SU-DHL-6 (cell line): Measurements from ENCODE around the gene ACAT2.

Experiments
- H2AFZ ChIP-seq: fragments of 200-600 bp; sonication (generic); 2 replicates; pipeline ENCODE4 v1.6.1; 2014; ENCODE audit warnings: low read depth, mild to moderate bottlenecking, moderate library complexity, mixed read lengths, antibody characterized with exemption, low read length; ENCODE audit not compliant: severe bottlenecking
- H3F3A ChIP-seq: fragments of 200-600 bp; shearing (Covaris generic); 2 replicates; pipeline ENCODE4 v1.6.0; 2016; ENCODE audit warnings: antibody characterized with exemption, mild to moderate bottlenecking; ENCODE audit not compliant: insufficient read depth
- H3K27ac ChIP-seq: fragments of 200-600 bp; sonication (generic); 2 replicates; pipeline ENCODE4 v1.5.1; 2016; ENCODE audit warnings: low read depth, mild to moderate bottlenecking, low read length, moderate library complexity, mixed read lengths
- H3K27me3 ChIP-seq: fragments of 200-600 bp; sonication (generic), shearing (Covaris generic); 2 replicates; pipeline ENCODE4 v1.6.0; 2014; ENCODE audit warnings: mild to moderate bottlenecking, low read length
- H3K36me3 ChIP-seq: fragments of 200-600 bp; sonication (generic); 2 replicates; pipeline ENCODE4 v1.6.1; 2014; ENCODE audit warnings: mild to moderate bottlenecking, low read length, mixed read lengths
- H3K4me2 ChIP-seq: fragments of 300-600, 200-600 bp; shearing (Covaris generic), sonication (generic); 2 replicates; pipeline ENCODE4 v1.6.0; 2014; ENCODE audit warnings: low read length, low read depth, mild to moderate bottlenecking; ENCODE audit not compliant: poor library complexity, severe bottlenecking
- H3K4me3 ChIP-seq: fragments of 200-600 bp; sonication (generic); 2 replicates; pipeline ENCODE4 v1.5.1; 2014; ENCODE audit warnings: antibody characterized with exemption, low read length, mild to moderate bottlenecking, mixed read lengths; ENCODE audit not compliant: insufficient read depth, poor library complexity, severe bottlenecking
- H3K79me2 ChIP-seq: fragments of 200-600 bp; sonication (generic); 2 replicates; pipeline ENCODE4 v1.6.1; 2014; ENCODE audit warnings: mild to moderate bottlenecking, low read length, moderate library complexity; ENCODE audit not compliant: insufficient read depth
- H3K9ac ChIP-seq: fragments of 200-600 bp; sonication (generic); 2 replicates; pipeline ENCODE4 v1.7.0; 2014; ENCODE audit warnings: mild to moderate bottlenecking, low read length
- H3K9me2 ChIP-seq: fragments of 200-600 bp; sonication (generic); replicated peaks from 2 replicates; pipeline ENCODE4 v1.6.1; 2014; ENCODE audit warnings: low read length; ENCODE audit not compliant: insufficient read depth
- H3K9me3 ChIP-seq: fragments of 200-600 bp; sonication (generic); 2 replicates; pipeline ENCODE4 v1.6.1; 2014; ENCODE audit warnings: low read length, mixed read lengths; ENCODE audit not compliant: insufficient read depth
- H4K20me1 ChIP-seq: fragments of 200-600 bp; sonication (generic); 2 replicates; pipeline ENCODE4 v1.6.1; 2014; ENCODE audit warnings: low read depth, mild to moderate bottlenecking, antibody characterized with exemption, low read length, moderate library complexity, mixed read lengths
- CTCF ChIP-seq: fragments of 200-600 bp; sonication (generic); IDR thresholded peaks from one replicate; pipeline ENCODE4 v1.5.1; 2017; ENCODE audit warnings: antibody characterized with exemption, mild to moderate bottlenecking, low read length, moderate library complexity; ENCODE audit not compliant: insufficient read depth, poor library complexity, severe bottlenecking
- EZH2phosphoT487 ChIP-seq: fragments of 200-600 bp; sonication (generic), shearing (Covaris generic); conservative IDR thresholded peaks from 2 replicates; pipeline ENCODE4 v1.6.1; 2018; ENCODE audit warnings: mild to moderate bottlenecking, antibody characterized with exemption, low read length, moderate library complexity, mixed read lengths

The ACAT2 gene

GRCh38 chr6:159797554-159797953 lies 35.7 kb downstream of the ACAT2 start:
- TF ChIP-seq CTCF (no peak), EZH2phosphoT487 (no peak)
- peaks cover 18% of the 10 kb centered on the region for H3K79me2 ChIP-seq
- H3K9me3 ChIP-seq, result no peaks in the 10 kb centered on the region
- H2AFZ ChIP-seq, result no peak overlapping the region
- H4K20me1 ChIP-seq, result no peaks in the 10 kb centered on the region; the same call in 1 of the 2 replicates
- peaks cover 19% of the 10 kb centered on the region for H3K36me3 ChIP-seq
- peaks cover 5% of the 10 kb centered on the region; the same call in 1 of the 2 replicates for H3F3A ChIP-seq
- H3K9me2 ChIP-seq, result no peaks in the 10 kb centered on the region
- no peak overlapping the region for H3K4me2 ChIP-seq
- no peak overlapping the region for H3K27ac ChIP-seq
- H3K9ac ChIP-seq, result no peak overlapping the region
- H3K27me3 ChIP-seq, result no peaks in the 10 kb centered on the region
- H3K4me3 ChIP-seq, result no peak overlapping the region

- no peak within 1 kb of the TSS for H3K27ac ChIP-seq
- no peak for TF ChIP-seq EZH2phosphoT487
- TF ChIP-seq CTCF, result no peak
- peaks cover 13% of the 10 kb centered on the region; the same call in 1 of the 2 replicates for H3K36me3 ChIP-seq
- peaks cover 5% of the 10 kb centered on the region; the same call in 1 of the 2 replicates for H3F3A ChIP-seq
- H3K79me2 ChIP-seq, result no peaks in the 10 kb centered on the region
- no peaks in the 10 kb centered on the region for H3K9me3 ChIP-seq
- no peak within 1 kb of the TSS for H3K4me2 ChIP-seq
- H3K9me2 ChIP-seq, result no peaks in the 10 kb centered on the region
- H3K4me3 ChIP-seq, result no peak within 1 kb of the TSS
- H3K9ac ChIP-seq, result no peak within 1 kb of the TSS
- H3K27me3 ChIP-seq, result no peaks in the 10 kb centered on the region
- no peak within 1 kb of the TSS for H2AFZ ChIP-seq
- no peaks in the 10 kb centered on the region; the same call in 1 of the 2 replicates for H4K20me1 ChIP-seq
Observed at GRCh38 chr6:159800141-159800865, 38.5 kb downstream of the ACAT2 start, which contains the start of gene PNLDC1. TSS of gene PNLDC1 (plus strand) at chr6:159800276. CDS start at chr6:159800308, 32 bp downstream.

- Histone ChIP-seq H4K20me1 (no peaks in the 10 kb centered on the region; the same call in 1 of the 2 replicates), H2AFZ (no peak overlapping the region), H3K79me2 (no peaks in the 10 kb centered on the region), H3K9me2 (no peaks in the 10 kb centered on the region), H3K4me3 (no peak overlapping the region), H3K9me3 (no peaks in the 10 kb centered on the region), H3F3A (peaks cover 5% of the 10 kb centered on the region; the same call in 1 of the 2 replicates), H3K27me3 (no peaks in the 10 kb centered on the region), H3K36me3 (peaks cover 10% of the 10 kb centered on the region; the same call in 1 of the 2 replicates), H3K4me2 (no peak overlapping the region), H3K9ac (no peak overlapping the region), H3K27ac (no peak overlapping the region)
- TF ChIP-seq EZH2phosphoT487 (no peak), CTCF (no peak)
Observed at GRCh38 chr6:159801935-159802334, 40.1 kb downstream of the ACAT2 start.
